Hepatocyte (in vitro differentiated cells): ENCODE data around the gene ZNF280D.

ENCODE experiments used
- CTCF ChIP-seq: fragments of 200-600 bp; sonication (generic); IDR thresholded peaks from 2 replicates; pipeline ENCODE4 v1.5.1; 2016; ENCODE audit warnings: antibody characterized with exemption, mild to moderate bottlenecking; ENCODE audit not compliant: poor library complexity
- EZH2 ChIP-seq: fragments of 200-600 bp; sonication (generic); IDR thresholded peaks from 2 replicates; pipeline ENCODE4 v1.6.1; 2016; ENCODE audit warnings: antibody characterized with exemption, mild to moderate bottlenecking, borderline replicate concordance
- EZH2phosphoT487 ChIP-seq: fragments of 200-600 bp; sonication (generic); IDR thresholded peaks from one replicate; pipeline ENCODE4 v1.6.1; 2018; ENCODE audit warnings: antibody characterized with exemption, mild to moderate bottlenecking, low read depth, moderate library complexity; ENCODE audit not compliant: unreplicated experiment, severe bottlenecking

- TF ChIP-seq CTCF (no peak), EZH2phosphoT487 (no peak), EZH2 (no peak)
These were observed 147.1 kb downstream of the ZNF280D start for GRCh38 chr15:56586206-56586605.
